Measurements from ENCODE around the gene DDX56.

GRCh38 chr7:44575054-44575453 lies 1.3 kb upstream of the DDX56 start:
- TF ChIP-seq CTCF (IDR thresholded peaks at IDR 0.05) (no peak), POLR2A (IDR thresholded peaks at IDR 0.05) (no peak)
